MM.1S (cell line): ENCODE results near the gene EMILIN1.

Experiments
- DNase-seq: peaks from one replicate; pipeline ENCODE4 v3.0.0-alpha.2; 2015
- H2AFZ ChIP-seq: fragments of 300-600 bp; sonication (generic); 2 replicates; pipeline ENCODE4 v1.6.0; 2016; ENCODE audit warnings: antibody characterized with exemption, low read length
- H3F3A ChIP-seq: fragments of 300-600 bp; sonication (generic); 2 replicates; pipeline ENCODE4 v1.6.1; 2016; ENCODE audit warnings: mild to moderate bottlenecking, antibody characterized with exemption, low read length, moderate library complexity, mixed read lengths; ENCODE audit not compliant: insufficient read depth
- H3K27ac ChIP-seq: fragments of 300-600 bp; sonication (generic); 2 replicates; pipeline ENCODE4 v1.5.1; 2016; ENCODE audit warnings: mild to moderate bottlenecking, low read length
- H3K27me3 ChIP-seq: fragments of 300-600 bp; sonication (generic); replicated peaks from 2 replicates; pipeline ENCODE4 v1.6.0; 2016; ENCODE audit warnings: low read length; ENCODE audit not compliant: insufficient read depth
- H3K36me3 ChIP-seq: fragments of 300-600 bp; sonication (generic); replicated peaks from 2 replicates; pipeline ENCODE4 v1.6.1; 2016; ENCODE audit warnings: mild to moderate bottlenecking, low read length, mixed read lengths; ENCODE audit not compliant: insufficient read depth
- H3K4me1 ChIP-seq: fragments of 300-600 bp; sonication (generic); 2 replicates; pipeline ENCODE4 v1.6.1; 2016; ENCODE audit warnings: low read length, mixed read lengths
- H3K4me2 ChIP-seq: fragments of 300-600 bp; sonication (generic); 2 replicates; pipeline ENCODE4 v1.6.0; 2016; ENCODE audit warnings: low read depth, low read length
- H3K4me3 ChIP-seq: fragments of 300-600 bp; sonication (generic); 2 replicates; pipeline ENCODE4 v1.5.1; 2016; ENCODE audit warnings: low read length, mixed read lengths
- H3K79me2 ChIP-seq: fragments of 300-600 bp; sonication (generic); 2 replicates; pipeline ENCODE4 v1.6.1; 2016; ENCODE audit warnings: mixed run types, low read length, mixed read lengths
- H3K9ac ChIP-seq: fragments of 300-600 bp; sonication (generic); 2 replicates; pipeline ENCODE4 v1.6.1; 2016; ENCODE audit warnings: low read length, mixed read lengths
- H3K9me2 ChIP-seq: fragments of 300-600 bp; sonication (generic); replicated peaks from 2 replicates; pipeline ENCODE4 v1.6.1; 2016; ENCODE audit warnings: mild to moderate bottlenecking, low read length, mixed read lengths; ENCODE audit not compliant: insufficient read depth
- H3K9me3 ChIP-seq: fragments of 300-600 bp; sonication (generic); replicated peaks from 2 replicates; pipeline ENCODE4 v1.6.1; 2016; ENCODE audit warnings: mild to moderate bottlenecking, low read length, mixed read lengths; ENCODE audit not compliant: insufficient read depth
- H4K20me1 ChIP-seq: fragments of 300-600 bp; sonication (generic); 2 replicates; pipeline ENCODE4 v1.6.1; 2016; ENCODE audit warnings: mild to moderate bottlenecking, low read length, moderate library complexity, mixed read lengths; ENCODE audit not compliant: insufficient read depth
- CTCF ChIP-seq: fragments of 300-600 bp; sonication (generic); IDR thresholded peaks from 2 replicates; pipeline ENCODE4 v1.5.1; 2016; ENCODE audit warnings: antibody characterized with exemption, low read length, mixed read lengths
- EZH2 ChIP-seq: fragments of 300-600 bp; sonication (generic); optimal IDR thresholded peaks from 2 replicates; pipeline ENCODE3; 2017; ENCODE audit warnings: low read depth, mild to moderate bottlenecking, antibody characterized with exemption, low read length, mixed read lengths
- EZH2phosphoT487 ChIP-seq: fragments of 300-600 bp; sonication (generic); IDR thresholded peaks from 2 replicates; pipeline ENCODE4 v1.6.1; 2018; ENCODE audit warnings: antibody characterized with exemption, low read length

The EMILIN1 gene

GRCh38 chr2:27122791-27123190 lies 44.4 kb downstream of the EMILIN1 start:
- no peaks in the 10 kb centered on the region for H3K9me2 ChIP-seq
- no peaks in the 10 kb centered on the region for H3F3A ChIP-seq
- H2AFZ ChIP-seq: no peak overlapping the region
- no peaks in the 10 kb centered on the region for H3K36me3 ChIP-seq
- H3K79me2 ChIP-seq: no peaks in the 10 kb centered on the region
- no peak overlapping the region for H3K4me3 ChIP-seq
- H3K9ac ChIP-seq: no peak overlapping the region
- no peak for TF ChIP-seq EZH2phosphoT487
- TF ChIP-seq CTCF: no peak
- TF ChIP-seq EZH2: no peak
- H4K20me1 ChIP-seq: no peaks in the 10 kb centered on the region
- H3K4me1 ChIP-seq: no peaks in the 10 kb centered on the region
- no peak overlapping the region for H3K4me2 ChIP-seq
- H3K27me3 ChIP-seq: peaks cover 4% of the 10 kb centered on the region; the same call in 1 of the 2 replicates
- no peak for DNase-seq
- H3K9me3 ChIP-seq: no peaks in the 10 kb centered on the region
- no peak overlapping the region for H3K27ac ChIP-seq

GRCh38 chr2:27123302-27124150 lies 45.1 kb downstream of the EMILIN1 start, which contains the start of gene ABHD1:
ABHD1 (plus strand) TSS chr2:27123815; CDS start chr2:27123949, 134 bp downstream.
- no peaks in the 10 kb centered on the region for H3K9me2 ChIP-seq
- peaks cover 4% of the 10 kb centered on the region; the same call in 1 of the 2 replicates for H3K27me3 ChIP-seq
- no peak within 1 kb of the TSS for H3K27ac ChIP-seq
- no peaks in the 10 kb centered on the region for H3K36me3 ChIP-seq
- no peak for TF ChIP-seq EZH2phosphoT487
- TF ChIP-seq EZH2: no peak
- TF ChIP-seq CTCF: no peak
- peak within 1 kb of the TSS; percentile 34; the same call in 1 of the 2 replicates for H3K9ac ChIP-seq
- no peaks in the 10 kb centered on the region for H3K79me2 ChIP-seq
- DNase-seq: peak; percentile 60
- peak within 1 kb of the TSS; percentile 97 for H2AFZ ChIP-seq
- H3K4me2 ChIP-seq: peak within 1 kb of the TSS; percentile 82
- H3K9me3 ChIP-seq: no peaks in the 10 kb centered on the region
- no peaks in the 10 kb centered on the region for H4K20me1 ChIP-seq
- H3F3A ChIP-seq: no peaks in the 10 kb centered on the region
- peak within 1 kb of the TSS; percentile 67 for H3K4me3 ChIP-seq
- no peaks in the 10 kb centered on the region for H3K4me1 ChIP-seq

GRCh38 chr2:27125104-27125503 lies 46.7 kb downstream of the EMILIN1 start:
- Histone ChIP-seq H3K36me3 (no peaks in the 10 kb centered on the region), H3K27ac (no peak overlapping the region), H4K20me1 (no peaks in the 10 kb centered on the region), H3F3A (no peaks in the 10 kb centered on the region), H3K9me3 (no peaks in the 10 kb centered on the region), H3K4me3 (no peak overlapping the region), H3K4me1 (no peaks in the 10 kb centered on the region), H3K9ac (no peak overlapping the region), H3K79me2 (no peaks in the 10 kb centered on the region), H3K4me2 (no peak overlapping the region), H3K27me3 (peaks cover 4% of the 10 kb centered on the region; the same call in 1 of the 2 replicates), H2AFZ (no peak overlapping the region), H3K9me2 (no peaks in the 10 kb centered on the region)
- no peak for DNase-seq
- TF ChIP-seq EZH2phosphoT487: no peak

GRCh38 chr2:27126252-27126710 lies 47.9 kb downstream of the EMILIN1 start:
- Histone ChIP-seq H3K9ac (no peak overlapping the region), H3K79me2 (no peaks in the 10 kb centered on the region), H3K4me1 (no peaks in the 10 kb centered on the region), H3K36me3 (peaks cover 7% of the 10 kb centered on the region; the same call in 1 of the 2 replicates), H3F3A (no peaks in the 10 kb centered on the region), H2AFZ (no peak overlapping the region), H3K9me2 (no peaks in the 10 kb centered on the region), H3K4me3 (no peak overlapping the region), H3K27ac (no peak overlapping the region), H3K9me3 (no peaks in the 10 kb centered on the region), H4K20me1 (no peaks in the 10 kb centered on the region), H3K27me3 (no peaks in the 10 kb centered on the region; the same call in 1 of the 2 replicates), H3K4me2 (no peak overlapping the region)
- no peak for DNase-seq
- TF ChIP-seq EZH2phosphoT487: no peak
- TF ChIP-seq EZH2: no peak
- no peak for TF ChIP-seq CTCF
